BE2C (cell line): ENCODE results near the gene HERC3.

ENCODE experiments used
- DNase-seq: peaks from one replicate; pipeline ENCODE4 v3.0.0-alpha.2; 2020
- H3K27me3 ChIP-seq: fragments of 250-450 bp; sonication (Bioruptor Pico); 2 replicates; pipeline ENCODE4 v1.5.1; 2020; ENCODE audit warnings: mild to moderate bottlenecking
- H3K36me3 ChIP-seq: fragments of 250-450 bp; sonication (Bioruptor Pico); 2 replicates; pipeline ENCODE4 v1.5.1; 2020; ENCODE audit warnings: mild to moderate bottlenecking
- H3K4me1 ChIP-seq: fragments of 250-450 bp; sonication (Bioruptor Pico); 2 replicates; pipeline ENCODE4 v1.5.1; 2020
- H3K4me3 ChIP-seq: 2 replicates; pipeline ENCODE4 v1.5.1; 2011; ENCODE audit warnings: low read depth, low read length
- H3K9me3 ChIP-seq: fragments of 250-450 bp; sonication (Bioruptor Pico); 2 replicates; pipeline ENCODE4 v1.5.1; 2020
- TF ChIP-seq, protein P1 (sequence below): IDR thresholded peaks from 2 replicates; pipeline ENCODE4 v1.5.1; 2012; ENCODE audit warnings: mild to moderate bottlenecking, low read depth, low read length

The HERC3 gene

DNA sequence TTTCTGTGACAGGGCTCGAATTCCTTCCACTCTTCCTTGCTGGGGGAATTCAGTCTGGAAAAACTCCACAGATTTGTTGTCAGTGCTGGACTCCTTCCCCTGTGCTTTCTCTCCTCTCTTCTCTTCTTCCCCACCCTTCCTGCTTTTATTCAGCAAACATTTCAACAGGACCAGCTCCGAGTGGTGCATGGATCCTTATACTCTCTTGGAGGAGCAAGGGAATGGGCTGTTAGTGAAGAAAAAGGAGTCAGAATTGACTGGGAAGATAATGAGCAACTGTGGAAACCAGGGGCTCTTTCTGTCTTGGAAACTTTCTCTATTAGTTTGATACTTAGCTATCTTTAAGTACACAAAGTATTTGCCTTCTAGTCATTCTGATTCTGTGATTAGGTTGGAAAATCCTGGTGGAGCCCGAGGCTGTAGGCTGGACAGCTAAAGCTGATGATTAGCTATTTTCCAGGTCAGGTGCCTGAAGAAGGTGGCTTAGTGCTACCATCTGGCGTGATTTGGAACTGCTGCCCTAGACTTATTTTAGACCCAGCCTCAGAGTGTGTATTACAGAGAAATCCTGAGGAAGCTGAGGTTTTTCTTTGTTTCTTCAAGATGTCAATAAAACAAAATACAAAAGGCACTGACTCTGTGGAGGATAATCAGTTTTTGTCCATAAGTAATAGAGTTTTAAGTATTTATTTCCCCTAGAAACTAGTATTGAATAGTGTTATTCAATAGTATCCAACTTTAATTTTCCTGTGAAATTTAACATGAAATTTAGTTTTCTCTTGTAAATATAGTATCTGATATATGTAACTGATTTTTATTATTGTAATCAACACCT, 67.0 kb downstream of the HERC3 start:
- Histone ChIP-seq H3K9me3 (no peaks in the 10 kb centered on the region), H3K36me3 (no peaks in the 10 kb centered on the region), H3K4me3 (no peak overlapping the region), H3K4me1 (no peaks in the 10 kb centered on the region), H3K27me3 (no peaks in the 10 kb centered on the region)
- peak; percentile 36 for DNase-seq
- TF ChIP-seq, protein P1, sequence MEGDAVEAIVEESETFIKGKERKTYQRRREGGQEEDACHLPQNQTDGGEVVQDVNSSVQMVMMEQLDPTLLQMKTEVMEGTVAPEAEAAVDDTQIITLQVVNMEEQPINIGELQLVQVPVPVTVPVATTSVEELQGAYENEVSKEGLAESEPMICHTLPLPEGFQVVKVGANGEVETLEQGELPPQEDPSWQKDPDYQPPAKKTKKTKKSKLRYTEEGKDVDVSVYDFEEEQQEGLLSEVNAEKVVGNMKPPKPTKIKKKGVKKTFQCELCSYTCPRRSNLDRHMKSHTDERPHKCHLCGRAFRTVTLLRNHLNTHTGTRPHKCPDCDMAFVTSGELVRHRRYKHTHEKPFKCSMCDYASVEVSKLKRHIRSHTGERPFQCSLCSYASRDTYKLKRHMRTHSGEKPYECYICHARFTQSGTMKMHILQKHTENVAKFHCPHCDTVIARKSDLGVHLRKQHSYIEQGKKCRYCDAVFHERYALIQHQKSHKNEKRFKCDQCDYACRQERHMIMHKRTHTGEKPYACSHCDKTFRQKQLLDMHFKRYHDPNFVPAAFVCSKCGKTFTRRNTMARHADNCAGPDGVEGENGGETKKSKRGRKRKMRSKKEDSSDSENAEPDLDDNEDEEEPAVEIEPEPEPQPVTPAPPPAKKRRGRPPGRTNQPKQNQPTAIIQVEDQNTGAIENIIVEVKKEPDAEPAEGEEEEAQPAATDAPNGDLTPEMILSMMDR: peak; percentile 79

DNA sequence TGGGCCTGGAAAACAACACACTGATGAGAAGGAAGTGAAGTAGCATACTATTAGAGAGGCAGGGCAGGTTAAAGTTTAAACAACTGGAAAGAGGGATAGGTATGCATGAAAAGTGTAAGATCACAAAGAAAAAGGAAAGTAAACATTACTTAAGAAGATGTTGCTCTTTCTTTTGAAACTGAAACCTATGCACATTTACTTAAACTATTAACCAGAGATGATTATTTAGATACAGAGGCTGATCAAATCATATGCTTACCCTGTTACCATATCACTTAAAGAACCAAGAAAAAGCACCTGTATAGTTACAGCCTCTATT, 67.6 kb downstream of the HERC3 start:
- TF ChIP-seq, protein P1: no peak
- no peaks in the 10 kb centered on the region for H3K4me1 ChIP-seq

DNA sequence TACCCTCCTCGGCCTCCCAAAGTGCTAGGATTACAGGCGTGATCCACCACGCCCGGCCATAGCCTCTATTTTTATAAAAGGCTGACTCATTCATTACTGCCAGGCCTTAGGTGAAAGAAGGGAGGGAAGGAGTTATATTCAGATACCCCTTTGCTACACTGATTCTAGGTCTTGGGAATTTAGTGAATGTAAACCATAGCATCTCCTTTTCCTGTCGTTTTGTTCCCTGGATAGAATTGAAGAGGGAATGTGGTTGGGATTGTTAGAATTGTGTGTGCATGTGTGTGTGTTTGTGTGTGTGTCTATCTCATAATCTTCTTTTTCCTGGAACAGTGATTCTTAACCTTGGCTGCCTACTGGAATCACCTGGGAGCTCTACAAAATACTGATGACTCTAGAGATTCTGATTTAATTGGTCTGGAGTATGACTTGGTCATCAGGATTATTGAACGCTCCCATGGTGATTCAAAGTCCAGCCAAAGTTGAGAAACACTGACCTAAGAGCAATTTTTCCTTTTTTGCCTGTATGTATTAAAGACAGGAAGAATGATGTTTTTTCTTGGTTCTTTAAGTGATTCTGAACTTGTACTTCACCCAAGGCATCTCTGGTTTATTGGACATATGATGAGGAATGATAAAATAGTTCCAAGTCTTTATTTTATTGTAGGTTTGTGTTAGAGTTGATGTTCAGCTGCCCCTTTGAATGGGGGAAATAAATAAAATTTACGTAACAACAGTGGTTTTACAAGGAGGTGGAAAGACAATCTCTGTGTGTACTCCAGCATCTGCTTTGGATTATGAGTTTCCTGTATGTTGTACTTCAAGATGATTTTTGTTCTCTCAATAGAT, 68.4 kb downstream of the HERC3 start:
- DNase-seq: no peak
- TF ChIP-seq, protein P1: no peak
- H3K4me3 ChIP-seq: no peak overlapping the region
- H3K27me3 ChIP-seq: no peaks in the 10 kb centered on the region
- H3K4me1 ChIP-seq: no peaks in the 10 kb centered on the region
- H3K36me3 ChIP-seq: no peaks in the 10 kb centered on the region
- H3K9me3 ChIP-seq: no peaks in the 10 kb centered on the region

More for the DNA sequence above, 67.6 kb downstream of the HERC3 start:
- DNase-seq: no peak
- Histone ChIP-seq H3K9me3 (no peaks in the 10 kb centered on the region), H3K36me3 (no peaks in the 10 kb centered on the region), H3K4me3 (no peak overlapping the region), H3K27me3 (no peaks in the 10 kb centered on the region)

DNA sequence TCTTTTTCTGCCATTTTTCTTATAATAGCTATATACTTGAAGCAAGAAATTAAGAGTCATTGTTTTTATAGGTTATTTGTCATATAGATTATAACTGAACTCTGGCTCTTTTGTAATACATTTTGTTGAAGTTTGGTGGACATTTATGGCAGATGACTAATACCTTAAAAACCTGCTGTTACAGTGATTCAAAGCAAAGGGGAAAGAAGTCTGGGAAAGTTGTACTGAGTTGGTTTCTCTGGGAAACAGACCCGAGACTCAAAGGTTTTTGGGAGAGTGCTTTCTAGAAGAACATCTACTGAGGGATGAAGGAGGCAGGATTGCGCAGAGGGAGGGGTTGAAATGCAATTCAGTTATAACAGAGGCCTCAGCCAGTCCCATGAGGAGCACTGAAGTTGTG, 69.5 kb downstream of the HERC3 start:
- Histone ChIP-seq H3K27me3 (no peaks in the 10 kb centered on the region), H3K4me3 (no peak overlapping the region), H3K36me3 (no peaks in the 10 kb centered on the region), H3K4me1 (no peaks in the 10 kb centered on the region), H3K9me3 (no peaks in the 10 kb centered on the region)
- TF ChIP-seq, protein P1: no peak
- DNase-seq: no peak

DNA sequence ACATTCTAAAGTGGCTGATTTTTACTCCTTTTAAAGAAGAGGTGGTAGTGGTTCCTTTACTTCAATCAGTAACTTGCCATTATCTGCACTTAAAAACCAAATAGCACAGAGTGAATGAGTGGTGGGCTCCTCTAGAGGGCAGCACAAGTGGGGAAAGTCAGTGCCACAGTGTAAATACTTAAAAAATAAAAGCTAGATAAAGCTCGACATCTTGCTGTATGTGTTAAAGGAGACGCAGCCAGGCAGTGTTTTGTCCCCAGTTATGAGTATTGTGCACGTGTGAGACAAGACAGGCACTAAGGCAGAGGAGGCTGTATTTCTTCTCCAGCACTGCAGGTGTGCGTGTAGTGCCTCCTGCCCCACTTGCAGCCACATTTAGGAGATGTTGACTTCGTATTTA, 80.7 kb downstream of the HERC3 start:
- Histone ChIP-seq H3K27me3 (no peaks in the 10 kb centered on the region), H3K4me3 (no peak overlapping the region), H3K9me3 (no peaks in the 10 kb centered on the region), H3K4me1 (no peaks in the 10 kb centered on the region), H3K36me3 (no peaks in the 10 kb centered on the region)
- TF ChIP-seq, protein P1: peak; percentile 83
- DNase-seq: peak; percentile 35

DNA sequence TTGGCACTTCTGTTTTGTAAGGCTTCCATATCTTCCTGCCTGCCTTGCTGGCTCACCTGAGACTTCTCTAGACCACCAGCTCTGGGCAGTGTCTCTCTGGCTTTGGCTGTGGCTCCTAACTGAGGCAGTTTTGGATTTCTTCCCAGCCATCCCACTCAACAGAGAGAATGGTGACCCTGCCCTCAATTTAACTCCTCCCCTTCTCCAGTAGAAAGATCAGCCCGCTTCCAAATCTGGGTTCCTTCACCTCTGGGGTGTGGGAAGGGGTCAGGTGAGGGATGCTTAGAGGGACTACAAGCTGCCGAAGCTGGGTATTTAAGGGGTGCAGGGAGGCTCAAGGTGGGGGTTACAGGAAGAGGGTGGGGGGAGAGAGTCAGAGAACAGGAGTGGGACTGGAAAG, 81.6 kb downstream of the HERC3 start:
- DNase-seq: no peak
- H3K9me3 ChIP-seq: no peaks in the 10 kb centered on the region

More for the DNA sequence above, 81.6 kb downstream of the HERC3 start:
- TF ChIP-seq, protein P1: no peak
- H3K4me3 ChIP-seq: no peak overlapping the region
- no peaks in the 10 kb centered on the region for H3K27me3 ChIP-seq
- H3K36me3 ChIP-seq: no peaks in the 10 kb centered on the region
- no peaks in the 10 kb centered on the region for H3K4me1 ChIP-seq
